Epithelial cell of proximal tubule (primary cell): ENCODE measurements around the gene HSH2D. TPM values are rescaled to one million over a fixed set of nuclear protein-coding genes. Genes with fewer than 3 reads are reported as not detected.

Experiments used
- DNase-seq: peaks from one replicate; pipeline ENCODE4 v3.0.0-alpha.2; 2011; ENCODE audit warnings: low read depth
- H3K4me3 ChIP-seq: 2 replicates; pipeline ENCODE4 v1.5.1; 2011; ENCODE audit warnings: low read depth, mild to moderate bottlenecking, low read length
- total RNA-seq: library from RNA; depleted of rRNA; stranded (reverse); fragments of >200 nt; gene quantifications from 2 replicates; pipeline ENCODE4 v1.2.3, GENCODE V29; 2015
- TF ChIP-seq, protein P1 (sequence below): conservative IDR thresholded peaks from 2 replicates; pipeline ENCODE4 v1.5.1; 2012; ENCODE audit warnings: low read depth, mild to moderate bottlenecking, low read length

HSH2D gene
- total RNA-seq, 1 donor from 2014 or later: 0.92 TPM

DNA sequence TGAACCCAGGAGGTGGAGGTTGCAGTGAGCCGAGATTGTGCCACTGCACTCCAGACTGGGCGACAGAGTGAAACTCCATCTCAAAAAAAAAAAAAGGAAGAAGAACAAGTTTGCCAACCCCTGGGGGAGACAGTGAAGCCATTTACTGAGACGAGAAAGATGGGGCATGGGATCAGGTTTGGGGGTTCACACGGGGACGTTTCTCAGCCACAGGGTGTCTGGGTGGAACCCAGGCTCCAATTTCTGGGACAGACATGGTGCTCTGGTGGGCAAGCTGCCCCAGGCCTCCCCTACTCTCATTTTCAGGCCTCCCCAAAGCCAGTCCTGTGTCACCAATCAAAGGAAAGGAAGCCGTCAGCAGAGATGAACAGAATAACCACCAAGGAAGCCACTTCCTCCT is 13.4 kb downstream of the HSH2D start:
- H3K4me3 ChIP-seq: no peak overlapping the region
- TF ChIP-seq, protein P1, sequence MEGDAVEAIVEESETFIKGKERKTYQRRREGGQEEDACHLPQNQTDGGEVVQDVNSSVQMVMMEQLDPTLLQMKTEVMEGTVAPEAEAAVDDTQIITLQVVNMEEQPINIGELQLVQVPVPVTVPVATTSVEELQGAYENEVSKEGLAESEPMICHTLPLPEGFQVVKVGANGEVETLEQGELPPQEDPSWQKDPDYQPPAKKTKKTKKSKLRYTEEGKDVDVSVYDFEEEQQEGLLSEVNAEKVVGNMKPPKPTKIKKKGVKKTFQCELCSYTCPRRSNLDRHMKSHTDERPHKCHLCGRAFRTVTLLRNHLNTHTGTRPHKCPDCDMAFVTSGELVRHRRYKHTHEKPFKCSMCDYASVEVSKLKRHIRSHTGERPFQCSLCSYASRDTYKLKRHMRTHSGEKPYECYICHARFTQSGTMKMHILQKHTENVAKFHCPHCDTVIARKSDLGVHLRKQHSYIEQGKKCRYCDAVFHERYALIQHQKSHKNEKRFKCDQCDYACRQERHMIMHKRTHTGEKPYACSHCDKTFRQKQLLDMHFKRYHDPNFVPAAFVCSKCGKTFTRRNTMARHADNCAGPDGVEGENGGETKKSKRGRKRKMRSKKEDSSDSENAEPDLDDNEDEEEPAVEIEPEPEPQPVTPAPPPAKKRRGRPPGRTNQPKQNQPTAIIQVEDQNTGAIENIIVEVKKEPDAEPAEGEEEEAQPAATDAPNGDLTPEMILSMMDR: no peak
- no peak for DNase-seq

DNA sequence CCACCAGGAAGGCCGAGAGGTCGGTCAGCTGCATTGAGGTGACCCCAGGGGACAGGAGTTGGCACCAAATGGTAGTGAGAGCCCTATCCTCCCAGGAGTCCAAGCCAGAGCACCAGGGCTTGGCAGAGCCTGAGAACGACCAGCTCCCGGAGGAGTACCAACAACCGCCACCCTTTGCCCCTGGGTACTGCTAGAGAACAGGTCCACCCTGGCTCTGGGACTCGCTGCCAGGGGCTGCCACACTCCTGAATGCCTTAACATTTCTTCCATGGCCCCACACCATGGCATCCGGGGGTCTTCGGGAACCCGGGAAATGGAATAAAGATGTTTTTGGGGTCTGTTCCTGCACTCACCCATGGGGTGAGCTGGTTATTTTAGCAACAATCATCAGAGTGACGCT is 14.1 kb downstream of the HSH2D start:
- DNase-seq: no peak
- TF ChIP-seq, protein P1: no peak
- H3K4me3 ChIP-seq: no peak overlapping the region

- DNase-seq: no peak
- no peak overlapping the region for H3K4me3 ChIP-seq
- TF ChIP-seq, protein P1: no peak
Observed at GRCh38 chr19:16159655-16160054, 16.2 kb downstream of the HSH2D start.

- TF ChIP-seq, protein P1: no peak
- DNase-seq: no peak
- no peak overlapping the region for H3K4me3 ChIP-seq
Observed at GRCh38 chr19:16160445-16160942, 17.0 kb downstream of the HSH2D start.

DNA sequence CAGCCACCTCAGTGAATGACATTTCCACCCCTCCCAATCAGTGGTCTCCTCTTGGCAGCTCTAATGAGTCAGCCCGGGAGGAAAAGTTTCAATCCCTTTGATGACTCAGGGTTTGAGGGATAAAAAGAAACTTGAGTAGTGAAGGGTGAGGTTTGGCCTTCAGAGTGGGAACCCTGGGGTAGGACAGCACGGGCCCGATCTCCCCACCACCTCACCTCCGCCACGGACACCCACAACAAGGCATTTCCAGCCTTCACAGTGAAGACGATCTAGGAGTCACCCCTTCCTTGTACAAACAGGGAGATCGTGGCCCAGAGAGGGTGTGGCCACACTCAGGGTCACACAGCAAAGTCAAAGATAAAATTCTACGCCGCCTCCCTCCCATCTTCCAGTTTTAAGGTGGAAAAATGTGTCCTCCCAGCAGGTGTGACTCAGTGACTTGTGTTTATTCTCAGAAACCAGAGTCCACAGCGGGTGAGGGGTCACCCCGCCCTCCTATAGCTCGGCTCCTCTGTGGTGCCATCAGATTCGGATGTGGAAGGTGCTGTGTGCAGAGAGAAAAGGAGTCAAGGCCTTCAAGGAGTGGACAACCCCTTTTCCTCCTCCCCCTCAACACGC is 17.6 kb downstream of the HSH2D start:
- no peak for DNase-seq
- TF ChIP-seq, protein P1: no peak
- no peak overlapping the region for H3K4me3 ChIP-seq

GRCh38 chr19:16161840-16162239 is 18.4 kb downstream of the HSH2D start:
- TF ChIP-seq, protein P1: no peak
- DNase-seq: no peak
- no peak overlapping the region for H3K4me3 ChIP-seq
